ENCODE measurements around the gene TNFAIP8. TPM values are rescaled to one million over a fixed set of nuclear protein-coding genes. Genes with fewer than 3 reads are reported as not detected.

The TNFAIP8 gene
- total and polyA plus RNA-seq, 9 of the 15 experiments (the other 6 are each of a cell fraction or from before 2014, with no cell fraction given): 29.9 to 52.2 (median 44.8) TPM

- TF ChIP-seq CHAMP1 (IDR thresholded peaks at IDR 0.05): no peak
- TF ChIP-seq CAMTA2 (CRISPR knock-in tag; conservative IDR thresholded peaks at IDR 0.05): no peak
- TF ChIP-seq, protein P1, sequence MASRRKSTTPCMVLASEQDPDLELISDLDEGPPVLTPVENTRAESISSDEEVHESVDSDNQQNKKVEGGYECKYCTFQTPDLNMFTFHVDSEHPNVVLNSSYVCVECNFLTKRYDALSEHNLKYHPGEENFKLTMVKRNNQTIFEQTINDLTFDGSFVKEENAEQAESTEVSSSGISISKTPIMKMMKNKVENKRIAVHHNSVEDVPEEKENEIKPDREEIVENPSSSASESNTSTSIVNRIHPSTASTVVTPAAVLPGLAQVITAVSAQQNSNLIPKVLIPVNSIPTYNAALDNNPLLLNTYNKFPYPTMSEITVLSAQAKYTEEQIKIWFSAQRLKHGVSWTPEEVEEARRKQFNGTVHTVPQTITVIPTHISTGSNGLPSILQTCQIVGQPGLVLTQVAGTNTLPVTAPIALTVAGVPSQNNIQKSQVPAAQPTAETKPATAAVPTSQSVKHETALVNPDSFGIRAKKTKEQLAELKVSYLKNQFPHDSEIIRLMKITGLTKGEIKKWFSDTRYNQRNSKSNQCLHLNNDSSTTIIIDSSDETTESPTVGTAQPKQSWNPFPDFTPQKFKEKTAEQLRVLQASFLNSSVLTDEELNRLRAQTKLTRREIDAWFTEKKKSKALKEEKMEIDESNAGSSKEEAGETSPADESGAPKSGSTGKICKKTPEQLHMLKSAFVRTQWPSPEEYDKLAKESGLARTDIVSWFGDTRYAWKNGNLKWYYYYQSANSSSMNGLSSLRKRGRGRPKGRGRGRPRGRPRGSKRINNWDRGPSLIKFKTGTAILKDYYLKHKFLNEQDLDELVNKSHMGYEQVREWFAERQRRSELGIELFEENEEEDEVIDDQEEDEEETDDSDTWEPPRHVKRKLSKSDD (conservative IDR thresholded peaks at IDR 0.05; ENCODE audit: low read length): no peak
- TF ChIP-seq IRF9 (tag; IDR thresholded peaks at IDR 0.05): no peak
- TF ChIP-seq IFI16 (CRISPR knock-in tag; IDR thresholded peaks at IDR 0.05): no peak
- no peak for TF ChIP-seq ATF1 (CRISPR knock-in tag; IDR thresholded peaks at IDR 0.05)
- TF ChIP-seq ATF1 (tag; IDR thresholded peaks at IDR 0.05): no peak
- no peak for TF ChIP-seq ZNF785 (CRISPR knock-in tag; IDR thresholded peaks at IDR 0.05)
- TF ChIP-seq L3MBTL2 (IDR thresholded peaks at IDR 0.05): no peak
- no peak for TF ChIP-seq MCM2 (IDR thresholded peaks at IDR 0.05; ENCODE audit: low read depth)
- TF ChIP-seq PTBP1 (IDR thresholded peaks at IDR 0.05; ENCODE audit: low read depth, low read length): no peak
- TF ChIP-seq, protein P2, sequence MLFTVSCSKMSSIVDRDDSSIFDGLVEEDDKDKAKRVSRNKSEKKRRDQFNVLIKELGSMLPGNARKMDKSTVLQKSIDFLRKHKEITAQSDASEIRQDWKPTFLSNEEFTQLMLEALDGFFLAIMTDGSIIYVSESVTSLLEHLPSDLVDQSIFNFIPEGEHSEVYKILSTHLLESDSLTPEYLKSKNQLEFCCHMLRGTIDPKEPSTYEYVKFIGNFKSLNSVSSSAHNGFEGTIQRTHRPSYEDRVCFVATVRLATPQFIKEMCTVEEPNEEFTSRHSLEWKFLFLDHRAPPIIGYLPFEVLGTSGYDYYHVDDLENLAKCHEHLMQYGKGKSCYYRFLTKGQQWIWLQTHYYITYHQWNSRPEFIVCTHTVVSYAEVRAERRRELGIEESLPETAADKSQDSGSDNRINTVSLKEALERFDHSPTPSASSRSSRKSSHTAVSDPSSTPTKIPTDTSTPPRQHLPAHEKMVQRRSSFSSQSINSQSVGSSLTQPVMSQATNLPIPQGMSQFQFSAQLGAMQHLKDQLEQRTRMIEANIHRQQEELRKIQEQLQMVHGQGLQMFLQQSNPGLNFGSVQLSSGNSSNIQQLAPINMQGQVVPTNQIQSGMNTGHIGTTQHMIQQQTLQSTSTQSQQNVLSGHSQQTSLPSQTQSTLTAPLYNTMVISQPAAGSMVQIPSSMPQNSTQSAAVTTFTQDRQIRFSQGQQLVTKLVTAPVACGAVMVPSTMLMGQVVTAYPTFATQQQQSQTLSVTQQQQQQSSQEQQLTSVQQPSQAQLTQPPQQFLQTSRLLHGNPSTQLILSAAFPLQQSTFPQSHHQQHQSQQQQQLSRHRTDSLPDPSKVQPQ (CRISPR knock-in tag; IDR thresholded peaks at IDR 0.05; ENCODE audit: borderline replicate concordance): no peak
- no peak for TF ChIP-seq TAF15 (IDR thresholded peaks at IDR 0.05; ENCODE audit: low read depth, low read length)
- no peak for TF ChIP-seq CXXC5 (CRISPR knock-in tag; IDR thresholded peaks at IDR 0.05)
- TF ChIP-seq HMG20A (CRISPR knock-in tag; conservative IDR thresholded peaks at IDR 0.05): no peak
Observed at GRCh38 chr5:119341452-119342349, 14.1 kb upstream of the TNFAIP8 start (continued).
